Neural crest cell (in vitro differentiated cells): ENCODE measurements around the gene GPI. TPM values are rescaled to one million over a fixed set of nuclear protein-coding genes. Genes with fewer than 3 reads are reported as not detected.
"Not testable (repeated sequence)": the region's sequence is repeated elsewhere in the genome, so short reads cannot be mapped to it uniquely, and the experiment has no call there.

ENCODE experiments used
- DNase-seq: peaks from one replicate; pipeline ENCODE4 v3.0.0; 2021; ENCODE audit warnings: low read depth, mixed read lengths, low spot score
- H3K27ac Mint-ChIP-seq: one replicate; pipeline ENCODE4 v1.8.0; 2021; ENCODE audit warnings: mild to moderate bottlenecking, mixed read lengths; ENCODE audit not compliant: unreplicated experiment
- H3K27me3 Mint-ChIP-seq: 2 replicates; pipeline ENCODE4 v1.8.0; 2021; ENCODE audit warnings: low read depth, mild to moderate bottlenecking, mixed read lengths
- H3K36me3 Mint-ChIP-seq: 2 replicates; pipeline ENCODE4 v1.8.0; 2021; ENCODE audit warnings: low read depth, mild to moderate bottlenecking, mixed read lengths
- H3K4me1 Mint-ChIP-seq: 2 replicates; pipeline ENCODE4 v1.8.0; 2021; ENCODE audit warnings: mixed read lengths
- H3K4me3 Mint-ChIP-seq: one replicate; pipeline ENCODE4 v1.8.0; 2021; ENCODE audit warnings: mild to moderate bottlenecking, mixed read lengths
- H3K9me3 Mint-ChIP-seq: 2 replicates; pipeline ENCODE4 v1.8.0; 2021; ENCODE audit warnings: mixed read lengths
- total RNA-seq: library from RNA; stranded (reverse); gene quantifications from 2 replicates; pipeline ENCODE4 v1.2.1, GENCODE V29; 2021
- TF ChIP-seq, protein P1 (sequence below): fragments of 200-600 bp; sonication (generic); conservative IDR thresholded peaks from 2 replicates; pipeline ENCODE4 v1.5.0; 2021; ENCODE audit warnings: antibody characterized with exemption, mild to moderate bottlenecking

GPI gene
- total RNA-seq, 1 donor from 2014 or later = 227 TPM

DNA sequence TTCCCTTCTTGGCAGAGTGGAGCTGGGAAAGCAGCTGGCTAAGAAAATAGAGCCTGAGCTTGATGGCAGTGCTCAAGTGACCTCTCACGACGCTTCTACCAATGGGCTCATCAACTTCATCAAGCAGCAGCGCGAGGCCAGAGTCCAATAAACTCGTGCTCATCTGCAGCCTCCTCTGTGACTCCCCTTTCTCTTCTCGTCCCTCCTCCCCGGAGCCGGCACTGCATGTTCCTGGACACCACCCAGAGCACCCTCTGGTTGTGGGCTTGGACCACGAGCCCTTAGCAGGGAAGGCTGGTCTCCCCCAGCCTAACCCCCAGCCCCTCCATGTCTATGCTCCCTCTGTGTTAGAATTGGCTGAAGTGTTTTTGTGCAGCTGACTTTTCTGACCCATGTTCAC, 34.9 kb downstream of the GPI start:
- no peak overlapping the region for H3K4me3 Mint-ChIP-seq
- peaks cover 7% of the 10 kb centered on the region for H3K4me1 Mint-ChIP-seq
- TF ChIP-seq, protein P1, sequence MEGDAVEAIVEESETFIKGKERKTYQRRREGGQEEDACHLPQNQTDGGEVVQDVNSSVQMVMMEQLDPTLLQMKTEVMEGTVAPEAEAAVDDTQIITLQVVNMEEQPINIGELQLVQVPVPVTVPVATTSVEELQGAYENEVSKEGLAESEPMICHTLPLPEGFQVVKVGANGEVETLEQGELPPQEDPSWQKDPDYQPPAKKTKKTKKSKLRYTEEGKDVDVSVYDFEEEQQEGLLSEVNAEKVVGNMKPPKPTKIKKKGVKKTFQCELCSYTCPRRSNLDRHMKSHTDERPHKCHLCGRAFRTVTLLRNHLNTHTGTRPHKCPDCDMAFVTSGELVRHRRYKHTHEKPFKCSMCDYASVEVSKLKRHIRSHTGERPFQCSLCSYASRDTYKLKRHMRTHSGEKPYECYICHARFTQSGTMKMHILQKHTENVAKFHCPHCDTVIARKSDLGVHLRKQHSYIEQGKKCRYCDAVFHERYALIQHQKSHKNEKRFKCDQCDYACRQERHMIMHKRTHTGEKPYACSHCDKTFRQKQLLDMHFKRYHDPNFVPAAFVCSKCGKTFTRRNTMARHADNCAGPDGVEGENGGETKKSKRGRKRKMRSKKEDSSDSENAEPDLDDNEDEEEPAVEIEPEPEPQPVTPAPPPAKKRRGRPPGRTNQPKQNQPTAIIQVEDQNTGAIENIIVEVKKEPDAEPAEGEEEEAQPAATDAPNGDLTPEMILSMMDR = no peak
- peaks cover 9% of the 10 kb centered on the region for H3K36me3 Mint-ChIP-seq
- H3K27ac Mint-ChIP-seq = no peak overlapping the region
- no peaks in the 10 kb centered on the region for H3K9me3 Mint-ChIP-seq
- DNase-seq = no peak
- H3K27me3 Mint-ChIP-seq = no peaks in the 10 kb centered on the region

DNA sequence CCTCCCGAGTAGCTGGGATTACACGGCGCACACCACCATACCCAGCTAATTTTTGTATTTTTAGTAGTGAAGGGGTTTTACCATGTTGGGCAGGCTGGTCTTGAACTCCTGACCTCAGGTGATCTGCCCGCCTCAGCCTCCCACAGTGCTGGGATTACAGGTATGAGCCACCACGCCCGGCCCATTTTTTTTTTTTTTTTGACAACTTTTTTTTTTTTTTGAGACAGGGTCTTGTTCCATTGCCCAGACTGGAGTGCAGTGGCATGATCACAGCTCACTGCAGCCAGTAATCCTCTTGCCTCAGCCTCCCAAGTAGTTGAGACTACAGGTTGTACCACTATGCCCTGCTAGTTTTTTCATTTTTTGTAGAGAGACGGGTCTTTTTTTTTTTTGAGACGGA, 35.8 kb downstream of the GPI start:
- DNase-seq = not testable (repeated sequence)

DNA sequence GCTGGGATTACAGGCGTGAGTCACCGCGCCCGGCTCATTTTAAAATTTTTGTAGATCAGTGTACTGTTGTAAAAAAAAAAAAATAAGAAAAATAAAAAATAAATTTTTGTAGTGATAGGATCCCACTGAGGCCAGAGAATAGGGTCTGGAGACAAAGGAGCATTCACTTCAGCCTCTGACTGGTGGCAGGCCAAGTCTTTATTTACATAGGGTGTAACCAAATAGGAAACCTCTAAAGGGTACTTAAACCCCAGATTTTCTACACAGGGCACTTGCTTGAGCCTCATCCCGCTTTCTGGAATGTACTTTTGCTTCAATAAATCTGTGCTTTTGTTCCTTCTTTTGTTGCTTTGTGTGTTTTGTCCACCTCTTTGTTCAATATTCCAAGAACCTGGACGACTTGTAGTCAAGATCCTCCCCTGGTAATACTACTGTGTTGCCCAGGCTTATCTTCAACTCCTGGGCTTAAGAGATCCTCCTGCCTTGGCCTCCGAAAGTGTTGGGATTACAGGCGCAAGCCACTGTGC, 37.1 kb downstream of the GPI start:
- H3K27ac Mint-ChIP-seq = peak overlapping the region; percentile 72

More for the DNA sequence above, 35.8 kb downstream of the GPI start:
- H3K4me3 Mint-ChIP-seq, H3K9me3 Mint-ChIP-seq, H3K27me3 Mint-ChIP-seq, H3K4me1 Mint-ChIP-seq, H3K27ac Mint-ChIP-seq, H3K36me3 Mint-ChIP-seq: not testable (repeated sequence)

DNA sequence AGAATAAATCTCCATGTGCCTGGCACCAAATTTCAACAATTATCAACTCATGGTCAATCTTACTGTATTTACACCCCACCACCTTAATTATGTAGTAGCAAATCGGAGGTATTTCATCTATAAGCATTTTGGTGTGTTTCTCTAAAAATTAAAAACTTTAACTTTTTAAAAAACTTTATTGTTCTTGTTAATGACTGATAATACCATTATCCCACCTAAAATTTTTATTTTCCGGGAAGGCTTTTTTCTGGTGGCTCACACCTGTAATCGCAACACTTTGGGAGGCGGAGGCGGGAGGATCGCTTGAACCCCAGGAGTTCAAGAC, 38.8 kb downstream of the GPI start:
- H3K9me3 Mint-ChIP-seq = no peaks in the 10 kb centered on the region
- no peak for DNase-seq
- TF ChIP-seq, protein P1 = no peak
- H3K27ac Mint-ChIP-seq = no peak overlapping the region
- no peaks in the 10 kb centered on the region for H3K27me3 Mint-ChIP-seq
- peaks cover 7% of the 10 kb centered on the region for H3K4me1 Mint-ChIP-seq
- peaks cover 5% of the 10 kb centered on the region for H3K36me3 Mint-ChIP-seq
- H3K4me3 Mint-ChIP-seq = peak overlapping the region; percentile 96

More for the DNA sequence above, 37.1 kb downstream of the GPI start:
- no peaks in the 10 kb centered on the region for H3K27me3 Mint-ChIP-seq
- peaks cover 7% of the 10 kb centered on the region for H3K4me1 Mint-ChIP-seq
- H3K4me3 Mint-ChIP-seq = no peak overlapping the region
- DNase-seq = no peak
- H3K36me3 Mint-ChIP-seq = peaks cover 9% of the 10 kb centered on the region
- H3K9me3 Mint-ChIP-seq = no peaks in the 10 kb centered on the region
- TF ChIP-seq, protein P1 = no peak

DNA sequence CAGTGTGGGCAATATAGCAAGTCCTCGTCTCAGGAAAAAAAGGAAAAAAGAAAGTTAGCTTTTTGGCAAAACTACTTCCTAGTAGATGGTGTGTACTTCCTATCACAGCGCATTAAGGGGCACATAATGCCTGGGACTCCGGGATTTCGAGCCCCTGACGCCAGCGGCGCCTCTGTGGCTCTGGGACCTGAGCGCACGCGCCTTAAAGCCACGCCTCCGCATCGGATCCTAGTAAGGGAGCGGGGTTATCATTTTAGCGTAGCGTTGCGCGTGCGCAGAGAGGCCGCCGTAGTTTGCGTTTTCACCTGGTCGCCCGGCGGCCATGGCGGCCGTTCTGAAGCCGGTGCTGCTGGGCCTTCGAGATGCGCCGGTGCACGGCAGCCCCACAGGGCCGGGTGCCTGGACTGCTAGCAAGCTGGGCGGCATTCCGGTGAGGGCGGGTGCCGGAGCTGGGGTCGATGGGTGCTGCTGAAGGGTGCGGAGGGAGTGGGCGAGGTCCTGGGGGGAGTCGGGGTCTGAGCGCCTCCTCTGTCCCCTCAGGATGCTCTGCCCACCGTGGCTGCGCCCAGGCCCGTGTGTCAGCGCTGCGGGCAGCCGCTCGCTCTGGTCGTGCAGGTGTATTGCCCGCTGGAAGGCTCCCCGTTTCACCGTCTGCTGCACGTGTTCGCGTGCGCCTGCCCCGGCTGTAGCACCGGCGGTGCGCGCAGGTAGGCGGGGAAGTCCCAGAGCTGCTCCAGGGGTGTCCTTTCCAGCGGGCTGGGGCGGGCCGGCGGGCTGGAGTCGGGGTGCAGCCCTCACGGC, 39.3 kb downstream of the GPI start, which contains the start of gene PDCD2L:
Gene PDCD2L, plus strand, starts transcription at position 291 of the 801 bp plus-strand sequence. Its CDS starts 32 bp downstream, at position 323.
- peak within 1 kb of the TSS; percentile 43 for H3K27ac Mint-ChIP-seq
- no peaks in the 10 kb centered on the region for H3K27me3 Mint-ChIP-seq
- TF ChIP-seq, protein P1 = no peak
- peak; percentile 87 for DNase-seq
- H3K4me3 Mint-ChIP-seq = peak within 1 kb of the TSS; percentile 96
- H3K36me3 Mint-ChIP-seq = peaks cover 5% of the 10 kb centered on the region
- H3K9me3 Mint-ChIP-seq = no peaks in the 10 kb centered on the region
- H3K4me1 Mint-ChIP-seq = peaks cover 7% of the 10 kb centered on the region
